PFSK-1 (cell line): ENCODE data around the gene CCDC87.

Experiments
- FOXP2 ChIP-seq: optimal IDR thresholded peaks from 2 replicates; pipeline ENCODE3; 2011; ENCODE audit warnings: borderline replicate concordance, control low read depth, inconsistent platforms; ENCODE audit not compliant: insufficient read depth; ENCODE audit errors: extremely low read length, extremely low read depth
- POLR2AphosphoS5 ChIP-seq: IDR thresholded peaks from 2 replicates; pipeline ENCODE4 v1.6.1; 2012; ENCODE audit warnings: low read depth, mild to moderate bottlenecking, control low read depth, low read length, moderate library complexity
- SIN3A ChIP-seq: IDR thresholded peaks from 2 replicates; pipeline ENCODE4 v1.6.1; 2012; ENCODE audit warnings: mild to moderate bottlenecking, low read length, moderate library complexity, borderline replicate concordance; ENCODE audit not compliant: insufficient read depth
- TAF1 ChIP-seq: IDR thresholded peaks from 2 replicates; pipeline ENCODE4 v1.6.1; 2012; ENCODE audit warnings: low read length, control low read depth, borderline replicate concordance; ENCODE audit not compliant: insufficient read depth
- TF ChIP-seq, protein P1 (sequence below), 2 experiments: IDR thresholded peaks; 2 replicates each; pipeline versions ENCODE4 v1.6.1 to v1.8.0; 2011 to 2012; ENCODE audit warnings: low read depth in 2 of 2, low read length in 2 of 2, control low read depth in 1 of 2, inconsistent platforms in 1 of 2, mild to moderate bottlenecking in 1 of 2, moderate library complexity in 1 of 2; ENCODE audit not compliant: insufficient read depth in 1 of 2

CCDC87 gene

DNA sequence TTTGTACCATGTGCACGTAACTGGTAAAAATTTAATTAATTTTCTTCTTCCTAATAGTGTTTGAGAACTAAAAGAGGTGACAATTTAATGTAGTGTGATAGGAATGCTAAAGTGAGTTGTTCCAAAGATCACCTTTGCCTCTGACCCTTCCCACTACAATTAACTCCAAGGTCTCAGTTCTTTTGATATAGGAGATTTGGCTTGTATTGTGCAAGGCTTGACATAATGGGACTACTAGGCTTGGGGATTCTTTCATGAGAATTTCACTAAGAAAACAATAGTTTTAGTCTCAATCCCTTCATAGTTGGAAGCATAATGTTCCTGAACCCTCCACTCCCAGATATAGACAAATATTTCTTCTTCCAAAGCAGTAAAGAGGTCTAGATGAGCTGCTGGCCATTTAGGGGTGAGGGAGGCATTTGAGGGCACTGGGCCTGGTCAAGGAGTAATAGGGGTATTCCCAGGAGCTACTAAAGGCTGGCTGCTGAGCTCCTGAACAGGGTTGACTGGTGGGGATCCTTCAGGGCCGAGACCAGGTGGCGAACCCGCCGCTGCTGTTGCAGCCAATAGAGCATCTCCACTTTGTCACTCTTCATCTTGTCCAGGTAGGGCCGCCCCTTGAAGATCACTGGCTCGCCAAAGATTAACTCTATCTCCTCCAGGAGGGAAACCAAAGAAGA, 2.7 kb downstream of the CCDC87 start:
- TF ChIP-seq, protein P1, sequence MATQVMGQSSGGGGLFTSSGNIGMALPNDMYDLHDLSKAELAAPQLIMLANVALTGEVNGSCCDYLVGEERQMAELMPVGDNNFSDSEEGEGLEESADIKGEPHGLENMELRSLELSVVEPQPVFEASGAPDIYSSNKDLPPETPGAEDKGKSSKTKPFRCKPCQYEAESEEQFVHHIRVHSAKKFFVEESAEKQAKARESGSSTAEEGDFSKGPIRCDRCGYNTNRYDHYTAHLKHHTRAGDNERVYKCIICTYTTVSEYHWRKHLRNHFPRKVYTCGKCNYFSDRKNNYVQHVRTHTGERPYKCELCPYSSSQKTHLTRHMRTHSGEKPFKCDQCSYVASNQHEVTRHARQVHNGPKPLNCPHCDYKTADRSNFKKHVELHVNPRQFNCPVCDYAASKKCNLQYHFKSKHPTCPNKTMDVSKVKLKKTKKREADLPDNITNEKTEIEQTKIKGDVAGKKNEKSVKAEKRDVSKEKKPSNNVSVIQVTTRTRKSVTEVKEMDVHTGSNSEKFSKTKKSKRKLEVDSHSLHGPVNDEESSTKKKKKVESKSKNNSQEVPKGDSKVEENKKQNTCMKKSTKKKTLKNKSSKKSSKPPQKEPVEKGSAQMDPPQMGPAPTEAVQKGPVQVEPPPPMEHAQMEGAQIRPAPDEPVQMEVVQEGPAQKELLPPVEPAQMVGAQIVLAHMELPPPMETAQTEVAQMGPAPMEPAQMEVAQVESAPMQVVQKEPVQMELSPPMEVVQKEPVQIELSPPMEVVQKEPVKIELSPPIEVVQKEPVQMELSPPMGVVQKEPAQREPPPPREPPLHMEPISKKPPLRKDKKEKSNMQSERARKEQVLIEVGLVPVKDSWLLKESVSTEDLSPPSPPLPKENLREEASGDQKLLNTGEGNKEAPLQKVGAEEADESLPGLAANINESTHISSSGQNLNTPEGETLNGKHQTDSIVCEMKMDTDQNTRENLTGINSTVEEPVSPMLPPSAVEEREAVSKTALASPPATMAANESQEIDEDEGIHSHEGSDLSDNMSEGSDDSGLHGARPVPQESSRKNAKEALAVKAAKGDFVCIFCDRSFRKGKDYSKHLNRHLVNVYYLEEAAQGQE (IDR thresholded peaks at IDR 0.05; ENCODE audit: insufficient read depth in 1 of 2, low read depth in 2 of 2, low read length in 2 of 2), result no peak
- TF ChIP-seq POLR2AphosphoS5, result no peak
- TF ChIP-seq TAF1, result no peak

DNA sequence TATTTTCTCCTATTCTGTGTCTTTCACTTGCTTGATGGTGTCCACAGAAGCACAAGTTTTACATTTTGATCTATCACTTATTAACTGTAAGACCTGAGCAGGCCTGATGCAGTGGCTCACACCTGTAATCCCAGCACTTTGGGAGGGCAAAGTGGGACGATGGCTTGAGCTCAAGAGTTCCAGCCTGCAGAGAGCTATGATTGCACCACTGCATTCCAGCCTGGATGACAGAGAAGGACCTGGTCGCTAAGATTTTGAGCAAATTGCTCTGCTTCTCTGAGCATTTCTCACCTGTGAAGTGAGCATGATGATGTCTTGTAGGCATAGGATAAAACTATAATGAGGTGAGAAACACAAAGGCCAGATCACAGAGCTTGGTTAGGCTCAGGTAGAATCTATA, 6.7 kb downstream of the CCDC87 start:
- TF ChIP-seq, protein P1 (IDR thresholded peaks at IDR 0.05; ENCODE audit: insufficient read depth in 1 of 2, low read depth in 2 of 2, low read length in 2 of 2), result no peak
- TF ChIP-seq TAF1, result no peak
- TF ChIP-seq POLR2AphosphoS5, result no peak
- TF ChIP-seq FOXP2, result no peak
- TF ChIP-seq SIN3A, result no peak

DNA sequence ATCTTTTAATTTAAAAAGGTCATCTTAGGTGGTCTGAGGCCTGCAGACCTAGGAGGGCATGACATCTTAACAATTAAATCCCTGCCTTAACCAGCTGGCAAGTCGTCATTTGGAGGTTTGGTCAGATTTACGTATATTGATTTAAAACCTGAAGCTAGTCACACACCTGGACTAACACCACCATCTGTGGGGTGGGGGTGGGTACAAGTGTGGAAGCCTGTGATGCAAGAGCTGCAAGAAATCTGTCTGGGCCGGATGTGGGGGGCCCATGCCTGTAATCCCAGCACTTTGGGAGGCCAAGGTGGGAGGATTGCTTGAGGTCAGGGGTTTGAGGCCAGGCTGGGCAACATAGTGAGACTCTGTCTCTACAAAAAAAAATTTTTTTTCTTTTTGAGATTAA, 11.6 kb downstream of the CCDC87 start:
- TF ChIP-seq POLR2AphosphoS5, result no peak
- TF ChIP-seq, protein P1 (IDR thresholded peaks at IDR 0.05; ENCODE audit: insufficient read depth in 1 of 2, low read depth in 2 of 2, low read length in 2 of 2), result no peak
- TF ChIP-seq SIN3A, result no peak
- TF ChIP-seq TAF1, result no peak
- no peak for TF ChIP-seq FOXP2

DNA sequence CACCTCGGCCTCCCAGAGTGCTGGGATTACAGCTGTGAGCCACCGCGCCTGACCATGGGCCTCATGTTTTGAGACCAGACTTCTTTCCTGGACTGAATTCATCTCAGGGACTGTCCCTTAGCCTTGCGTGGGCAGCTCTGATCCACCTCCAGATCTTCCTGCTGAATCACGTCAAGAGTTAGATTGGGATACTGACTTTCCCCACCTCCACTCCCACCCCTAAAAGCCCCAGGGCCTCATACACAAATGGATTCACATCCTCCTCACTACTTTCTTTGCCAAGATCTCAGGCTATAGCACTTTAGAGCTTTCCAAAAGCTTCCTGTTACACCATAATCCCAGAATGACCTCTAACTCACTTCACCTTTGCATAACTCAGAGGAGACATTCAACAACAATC, 12.1 kb downstream of the CCDC87 start:
- TF ChIP-seq POLR2AphosphoS5, result no peak
- no peak for TF ChIP-seq FOXP2
- TF ChIP-seq SIN3A, result no peak
- TF ChIP-seq, protein P1 (IDR thresholded peaks at IDR 0.05; ENCODE audit: insufficient read depth in 1 of 2, low read depth in 2 of 2, low read length in 2 of 2), result no peak
- TF ChIP-seq TAF1, result no peak

DNA sequence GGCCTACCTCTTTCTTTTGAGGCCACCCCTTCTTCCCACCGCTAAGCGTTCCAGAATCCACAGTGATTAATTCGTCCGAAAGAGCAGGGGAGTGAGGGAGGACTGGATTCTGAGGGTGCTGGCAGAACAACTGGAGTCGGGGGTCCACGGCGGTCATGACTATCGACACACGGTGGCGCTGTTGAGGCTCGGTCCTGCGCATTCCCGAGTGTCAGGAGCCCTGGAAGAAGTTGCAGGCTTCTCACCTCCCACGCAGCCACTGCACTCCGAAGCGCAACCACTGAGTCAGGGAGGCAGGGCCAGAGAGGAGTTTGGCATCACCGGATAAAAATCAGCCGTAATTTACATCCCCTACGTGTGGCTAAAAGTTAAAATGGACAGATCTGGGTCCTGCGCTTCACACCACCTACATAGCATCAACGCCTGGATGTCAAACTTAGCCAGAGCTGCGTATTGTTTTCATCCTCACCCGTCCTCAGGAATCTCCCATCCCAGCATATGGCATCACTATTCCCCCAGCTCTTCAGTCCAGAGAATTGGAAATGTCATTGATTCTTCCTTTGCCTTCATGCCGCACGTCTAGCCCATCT, 13.8 kb downstream of the CCDC87 start:
- TF ChIP-seq TAF1 (no peak), FOXP2 (peak; percentile 53)
